IgD-negative memory B cell (primary cell): ENCODE results near the gene ACSF3. TPM values are rescaled to one million over a fixed set of nuclear protein-coding genes. Genes with fewer than 3 reads are reported as not detected.

Source experiments
- H3K27ac Mint-ChIP-seq, 3 donors: one replicate each; pipeline ENCODE4 v1.8.0; 2020 to 2022; ENCODE audit warnings: mild to moderate bottlenecking in 3 of 3, mixed read lengths in 3 of 3, moderate library complexity in 1 of 3
- H3K27me3 Mint-ChIP-seq: one replicate; pipeline ENCODE4 v1.8.0; 2021; ENCODE audit warnings: mixed read lengths
- H3K36me3 Mint-ChIP-seq: one replicate; pipeline ENCODE4 v1.8.0; 2020; ENCODE audit warnings: mild to moderate bottlenecking, mixed read lengths
- H3K4me1 Mint-ChIP-seq, 3 donors: one replicate each; pipeline ENCODE4 v1.8.0; 2020 to 2022; ENCODE audit warnings: mixed read lengths in 3 of 3, mild to moderate bottlenecking in 1 of 3
- H3K4me3 Mint-ChIP-seq, 4 donors: one replicate each; pipeline ENCODE4 v1.8.0; 2020 to 2022; ENCODE audit warnings: mild to moderate bottlenecking in 4 of 4, mixed read lengths in 4 of 4, moderate library complexity in 3 of 4
- H3K9me3 Mint-ChIP-seq, 3 donors: one replicate each; pipeline ENCODE4 v1.8.0; 2020 to 2021; ENCODE audit warnings: mixed read lengths in 3 of 3, mild to moderate bottlenecking in 1 of 3
- polyA plus RNA-seq: library from polyadenylated mRNA; unstranded; fragments of 300-500 nt; fragmentation: Illumina TruSeq; gene quantifications from one replicate; pipeline ENCODE4 v1.2.3, GENCODE V29; 2021

Gene ACSF3
- polyA plus RNA-seq, 1 donor from 2014 or later = 53.9 TPM

DNA sequence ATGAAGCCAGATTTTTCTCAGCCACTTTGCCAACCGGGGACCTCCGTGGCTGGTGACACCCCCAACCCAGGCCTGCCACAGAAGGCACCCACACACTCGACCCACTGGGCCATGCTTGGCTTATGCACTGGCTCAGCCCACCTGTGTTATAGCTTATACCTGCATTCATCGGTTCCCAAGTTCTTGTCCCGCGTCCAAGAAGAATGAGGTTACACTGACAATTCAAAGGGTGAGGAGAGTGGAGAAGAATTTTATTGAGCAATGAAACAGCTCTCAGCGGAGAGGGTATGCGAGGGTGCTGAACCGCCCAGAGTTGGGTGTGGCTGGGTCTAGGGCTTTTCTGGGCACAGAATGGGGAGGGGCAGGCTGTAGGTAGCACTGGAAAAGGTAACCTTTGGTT, 55.7 kb downstream of the ACSF3 start:
- H3K4me3 Mint-ChIP-seq = no peak overlapping the region
- peaks cover 20% of the 10 kb centered on the region for H3K36me3 Mint-ChIP-seq
- no peaks in the 10 kb centered on the region for H3K27me3 Mint-ChIP-seq
- peak overlapping the region in 2 of 3 donors; percentile 35 to 80 for H3K27ac Mint-ChIP-seq
- H3K9me3 Mint-ChIP-seq = peaks cover 5 to 11% (median 8%) of the 10 kb centered on the region in 3 donors
- H3K4me1 Mint-ChIP-seq = peaks cover 2 to 4% (median 2%) of the 10 kb centered on the region in 3 donors

DNA sequence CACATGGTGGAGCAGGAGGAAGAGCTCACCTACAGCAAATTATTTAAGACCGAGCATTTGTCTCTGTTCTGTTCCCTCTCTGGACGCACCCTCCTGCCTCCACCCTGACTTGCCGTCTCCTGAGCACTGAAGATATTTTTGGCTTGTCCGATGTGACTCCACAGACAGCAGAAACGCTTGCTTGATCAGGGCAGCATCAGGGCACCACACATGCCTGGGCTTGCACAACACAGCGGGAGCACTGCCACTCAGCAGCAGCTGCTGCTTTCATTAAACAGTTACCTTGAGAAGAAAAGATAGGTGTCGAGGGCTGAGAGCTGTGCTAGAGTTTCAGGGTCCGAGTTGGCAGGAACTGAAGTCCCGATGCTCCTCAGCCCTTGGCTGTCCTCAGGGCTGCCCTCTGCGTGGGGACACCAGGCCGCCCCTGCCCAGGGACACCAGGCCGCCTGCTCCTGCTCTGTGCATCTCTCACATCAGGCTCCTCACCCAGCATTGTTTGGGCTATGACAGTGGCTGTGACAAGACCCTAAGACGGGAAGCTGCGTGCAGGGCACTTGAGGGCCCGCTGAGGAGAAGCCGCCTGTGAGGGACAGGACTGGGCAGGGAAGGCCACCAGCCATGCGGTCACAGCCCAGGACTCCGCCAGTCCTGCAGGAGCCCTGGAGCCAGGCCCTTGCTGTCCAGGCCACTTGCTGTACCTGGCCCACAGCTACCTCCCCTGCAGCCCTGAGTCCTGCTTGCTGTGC, 56.6 kb downstream of the ACSF3 start:
- peaks cover 20% of the 10 kb centered on the region for H3K36me3 Mint-ChIP-seq
- peaks cover 5 to 11% (median 8%) of the 10 kb centered on the region in 3 donors for H3K9me3 Mint-ChIP-seq
- no peak overlapping the region for H3K4me3 Mint-ChIP-seq
- H3K27ac Mint-ChIP-seq = peak overlapping the region in 2 of 3 donors; percentile 32 to 71
- no peaks in the 10 kb centered on the region for H3K27me3 Mint-ChIP-seq
- peaks cover 4 to 9% (median 7%) of the 10 kb centered on the region in 3 donors for H3K4me1 Mint-ChIP-seq

DNA sequence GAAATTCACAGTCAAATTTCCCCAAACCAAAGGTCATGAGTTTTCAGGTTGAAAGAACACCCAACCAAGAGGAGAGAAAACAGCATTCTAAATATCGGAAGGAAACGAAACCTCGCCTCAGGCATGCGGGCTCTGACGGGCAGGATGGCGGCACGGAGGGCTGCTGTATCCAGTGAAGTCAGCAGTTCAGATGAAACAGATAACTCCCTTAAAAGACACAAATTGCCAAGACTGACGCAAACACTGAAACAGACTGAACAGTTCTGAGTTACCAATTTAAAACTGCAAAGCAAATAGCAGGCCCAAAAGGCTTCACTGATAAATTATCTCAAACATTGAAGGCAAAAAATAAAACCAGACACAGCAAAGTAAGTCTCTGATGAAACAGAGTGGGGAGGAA, 57.3 kb downstream of the ACSF3 start:
- peaks cover 11 to 17% (median 14%) of the 10 kb centered on the region in 3 donors for H3K4me1 Mint-ChIP-seq
- H3K27ac Mint-ChIP-seq = peak overlapping the region in 2 of 3 donors; percentile 32 to 71

DNA sequence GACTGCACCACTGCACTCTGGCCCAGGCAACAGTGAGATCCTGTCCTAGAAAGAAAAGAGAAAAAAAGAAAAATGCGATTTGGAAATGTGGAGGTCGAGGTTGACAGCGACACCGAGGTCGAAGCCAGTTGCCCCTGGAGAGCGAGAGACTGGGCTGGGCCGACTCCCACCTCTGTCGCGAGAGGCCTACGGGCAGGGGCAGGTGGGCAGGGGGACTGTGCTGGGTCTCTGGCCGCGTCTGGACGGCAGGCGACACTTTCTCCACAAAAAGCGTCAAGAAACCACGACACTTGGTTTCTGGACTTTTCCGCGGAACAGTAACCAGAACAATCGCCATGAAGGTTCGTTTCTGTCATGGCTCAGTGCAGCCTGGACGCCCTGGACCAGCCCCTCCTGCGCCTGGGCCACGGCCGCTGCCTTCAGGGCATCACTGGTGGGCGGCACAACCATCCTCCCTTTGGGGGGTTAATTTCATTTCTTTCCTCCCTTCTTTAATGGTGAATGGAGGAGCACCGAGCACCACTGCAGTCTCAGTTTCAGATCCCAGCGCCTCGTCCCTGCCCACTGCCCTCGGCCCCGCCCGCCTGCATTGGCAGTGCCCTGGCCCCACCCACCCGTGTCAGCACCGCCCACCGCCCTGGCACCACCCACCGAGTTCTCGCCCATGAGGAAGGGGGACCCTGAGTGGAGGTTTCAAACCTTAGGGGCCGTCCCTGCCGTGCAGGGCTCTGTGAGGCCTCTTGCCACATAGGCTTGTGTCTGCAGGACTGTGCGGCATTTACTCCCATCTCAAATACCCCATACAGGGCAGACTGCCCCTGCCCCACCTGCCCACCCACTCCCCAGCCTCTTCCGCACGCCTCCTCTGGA, 59.4 kb downstream of the ACSF3 start:
- H3K9me3 Mint-ChIP-seq = peaks cover 5 to 11% (median 8%) of the 10 kb centered on the region in 3 donors
- peaks cover 7 to 20% (median 15%) of the 10 kb centered on the region in 3 donors for H3K4me1 Mint-ChIP-seq
- no peaks in the 10 kb centered on the region for H3K27me3 Mint-ChIP-seq
- peaks cover 17% of the 10 kb centered on the region for H3K36me3 Mint-ChIP-seq
- no peak overlapping the region for H3K27ac Mint-ChIP-seq
- H3K4me3 Mint-ChIP-seq = no peak overlapping the region

More for the DNA sequence above, 57.3 kb downstream of the ACSF3 start:
- Mint-ChIP-seq H3K27me3 (no peaks in the 10 kb centered on the region), H3K9me3 (peaks cover 5 to 11% (median 8%) of the 10 kb centered on the region in 3 donors), H3K4me3 (peak overlapping the region in 1 of 4 donors; percentile 77), H3K36me3 (peaks cover 20% of the 10 kb centered on the region)

DNA sequence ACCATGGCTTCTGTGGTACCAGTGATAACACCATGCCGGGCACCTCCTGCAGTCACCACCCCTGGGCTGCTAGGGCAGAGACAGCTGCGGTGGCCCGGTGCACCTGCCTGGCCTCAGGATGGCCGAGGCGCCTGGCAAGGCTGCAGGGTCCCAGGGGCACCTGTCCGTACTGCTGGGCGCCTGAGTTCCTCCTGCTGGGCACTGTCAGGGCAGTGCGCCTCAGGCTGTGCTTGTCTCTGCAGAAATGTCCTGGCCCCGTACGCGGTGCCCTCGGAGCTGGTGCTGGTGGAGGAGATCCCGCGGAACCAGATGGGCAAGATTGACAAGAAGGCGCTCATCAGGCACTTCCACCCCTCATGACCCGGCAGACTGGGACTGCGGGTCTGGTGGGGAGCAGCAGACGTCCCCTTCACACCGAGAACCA, 60.2 kb downstream of the ACSF3 start:
- peaks cover 15% of the 10 kb centered on the region for H3K36me3 Mint-ChIP-seq
- H3K4me3 Mint-ChIP-seq = no peak overlapping the region
- peak overlapping the region in 1 of 3 donors; percentile 67 for H3K27ac Mint-ChIP-seq
- no peaks in the 10 kb centered on the region for H3K27me3 Mint-ChIP-seq
- H3K4me1 Mint-ChIP-seq = peaks cover 7 to 22% (median 15%) of the 10 kb centered on the region in 3 donors
- H3K9me3 Mint-ChIP-seq = peaks cover 3 to 6% (median 6%) of the 10 kb centered on the region in 3 donors

DNA sequence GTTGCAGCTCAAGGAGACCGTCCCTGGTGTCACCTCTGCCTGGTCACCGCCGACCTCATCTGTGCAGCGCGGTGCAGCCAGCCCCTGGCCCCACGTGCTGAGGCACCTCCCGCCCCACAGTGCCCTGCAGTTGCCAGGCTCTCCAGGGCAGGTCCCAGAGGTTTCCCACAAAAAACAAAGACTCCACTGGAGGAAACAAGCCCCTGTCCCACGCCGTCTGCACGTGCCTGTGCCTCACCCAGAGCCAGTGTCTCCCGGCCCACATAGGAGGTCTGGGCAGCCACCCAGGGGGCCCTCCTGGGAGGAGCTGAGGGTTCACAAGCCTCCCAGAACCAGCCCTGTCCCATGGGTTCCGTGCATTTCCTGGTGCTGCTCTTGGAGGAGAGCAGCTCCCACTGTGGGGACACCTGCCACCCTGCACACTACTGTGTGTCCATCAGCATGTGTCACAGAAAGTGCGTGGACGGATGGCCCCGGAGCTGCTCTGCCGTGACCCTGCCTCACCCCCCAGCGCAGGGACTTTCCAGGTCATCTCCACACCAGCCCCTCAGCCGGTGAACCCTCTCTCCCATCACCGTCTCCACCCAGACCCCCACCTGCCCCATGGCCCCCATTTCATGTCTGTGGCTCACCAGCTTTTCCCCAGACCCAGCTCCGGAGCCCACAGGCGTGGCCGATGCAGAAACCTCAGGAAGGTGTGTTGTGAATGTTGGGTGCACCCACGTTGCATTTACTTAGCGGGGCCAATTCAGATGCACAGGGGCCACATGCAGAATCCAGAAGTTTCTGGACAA, 60.9 kb downstream of the ACSF3 start:
- Mint-ChIP-seq H3K27me3 (no peaks in the 10 kb centered on the region), H3K27ac (peak overlapping the region in 2 of 3 donors; percentile 13 to 31)

DNA sequence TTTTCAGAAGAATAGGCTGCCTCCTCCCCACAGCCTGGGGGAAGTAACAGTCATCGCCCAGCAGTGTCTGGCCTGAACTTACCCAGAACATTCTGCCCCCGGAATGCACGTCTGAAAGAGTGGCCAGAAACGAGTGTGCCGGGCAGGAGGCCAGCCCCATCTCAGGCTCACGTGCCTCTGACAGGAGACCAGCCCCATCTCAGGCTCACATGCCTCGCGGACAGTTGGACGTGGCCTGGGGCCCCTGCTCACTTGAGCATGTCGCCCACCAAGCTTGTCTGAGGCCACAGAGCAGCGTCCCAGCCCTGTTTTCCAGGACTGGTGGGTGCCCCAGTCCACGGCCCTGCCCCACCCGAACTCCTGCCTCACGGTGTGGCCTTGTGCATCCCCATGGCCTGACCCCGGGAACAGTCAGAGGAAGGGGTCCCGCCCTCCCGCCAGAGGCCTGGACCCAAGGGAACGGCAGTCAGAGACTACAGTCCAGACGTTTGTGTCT, 61.6 kb downstream of the ACSF3 start:
- H3K27me3 Mint-ChIP-seq = no peaks in the 10 kb centered on the region
- peaks cover 7 to 23% (median 15%) of the 10 kb centered on the region in 3 donors for H3K4me1 Mint-ChIP-seq
- peaks cover 2% of the 10 kb centered on the region for H3K36me3 Mint-ChIP-seq
- H3K27ac Mint-ChIP-seq = peak overlapping the region in 1 of 3 donors; percentile 76
- H3K9me3 Mint-ChIP-seq = no peaks in the 10 kb centered on the region
- H3K4me3 Mint-ChIP-seq = peak overlapping the region in 1 of 4 donors; percentile 21

More for the DNA sequence above, 60.9 kb downstream of the ACSF3 start:
- Mint-ChIP-seq H3K4me3 (no peak overlapping the region), H3K36me3 (peaks cover 7% of the 10 kb centered on the region), H3K9me3 (no peaks in the 10 kb centered on the region), H3K4me1 (peaks cover 7 to 22% (median 15%) of the 10 kb centered on the region in 3 donors)

DNA sequence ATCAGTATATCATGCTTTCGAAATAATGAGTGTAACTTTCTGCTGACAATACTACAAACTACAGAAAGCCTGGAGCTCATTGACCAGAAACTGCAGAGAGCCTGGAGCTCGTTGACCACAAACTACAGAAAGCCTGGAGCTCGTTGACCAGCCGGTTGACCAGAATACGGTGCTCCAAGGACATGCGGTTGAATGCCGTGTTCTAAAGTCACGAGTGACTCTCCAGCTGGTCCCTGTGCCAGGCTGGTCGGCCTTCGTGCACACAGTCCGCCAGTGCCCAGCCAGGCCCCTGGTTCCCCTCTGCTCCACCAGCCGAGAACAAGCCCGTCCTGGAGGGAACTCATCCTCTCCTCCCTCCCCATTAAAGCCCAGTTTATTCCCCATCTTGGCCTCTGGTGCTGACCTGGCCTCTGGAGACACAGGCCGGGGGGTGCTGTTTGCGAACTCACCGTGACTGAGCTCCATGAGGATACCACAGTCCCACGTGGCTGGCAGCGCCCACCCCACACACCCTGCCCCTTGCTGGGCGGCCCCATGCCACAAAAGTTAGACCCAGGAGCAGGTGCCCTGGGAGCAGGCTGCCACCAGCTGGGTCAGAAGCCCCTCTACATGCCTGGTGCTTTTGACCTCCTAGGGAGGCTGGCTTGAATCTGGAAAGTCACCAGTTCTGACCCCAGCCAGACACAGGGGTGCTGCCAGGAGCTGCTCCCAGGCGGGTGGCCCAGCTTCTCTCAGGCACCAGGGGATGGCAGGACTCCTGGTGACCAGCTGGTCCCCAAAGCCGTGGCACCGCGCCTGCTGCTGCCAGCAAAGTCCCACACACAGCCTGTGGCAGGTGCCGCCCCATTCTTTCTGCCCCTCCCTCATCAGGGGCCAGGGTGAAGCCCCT, 62.4 kb downstream of the ACSF3 start:
- Mint-ChIP-seq H3K4me1 (peaks cover 7 to 23% (median 15%) of the 10 kb centered on the region in 3 donors), H3K27me3 (no peaks in the 10 kb centered on the region), H3K27ac (peak overlapping the region in 2 of 3 donors; percentile 19 to 42), H3K4me3 (peak overlapping the region in 1 of 4 donors; percentile 21), H3K36me3 (peaks cover 2% of the 10 kb centered on the region), H3K9me3 (no peaks in the 10 kb centered on the region)

DNA sequence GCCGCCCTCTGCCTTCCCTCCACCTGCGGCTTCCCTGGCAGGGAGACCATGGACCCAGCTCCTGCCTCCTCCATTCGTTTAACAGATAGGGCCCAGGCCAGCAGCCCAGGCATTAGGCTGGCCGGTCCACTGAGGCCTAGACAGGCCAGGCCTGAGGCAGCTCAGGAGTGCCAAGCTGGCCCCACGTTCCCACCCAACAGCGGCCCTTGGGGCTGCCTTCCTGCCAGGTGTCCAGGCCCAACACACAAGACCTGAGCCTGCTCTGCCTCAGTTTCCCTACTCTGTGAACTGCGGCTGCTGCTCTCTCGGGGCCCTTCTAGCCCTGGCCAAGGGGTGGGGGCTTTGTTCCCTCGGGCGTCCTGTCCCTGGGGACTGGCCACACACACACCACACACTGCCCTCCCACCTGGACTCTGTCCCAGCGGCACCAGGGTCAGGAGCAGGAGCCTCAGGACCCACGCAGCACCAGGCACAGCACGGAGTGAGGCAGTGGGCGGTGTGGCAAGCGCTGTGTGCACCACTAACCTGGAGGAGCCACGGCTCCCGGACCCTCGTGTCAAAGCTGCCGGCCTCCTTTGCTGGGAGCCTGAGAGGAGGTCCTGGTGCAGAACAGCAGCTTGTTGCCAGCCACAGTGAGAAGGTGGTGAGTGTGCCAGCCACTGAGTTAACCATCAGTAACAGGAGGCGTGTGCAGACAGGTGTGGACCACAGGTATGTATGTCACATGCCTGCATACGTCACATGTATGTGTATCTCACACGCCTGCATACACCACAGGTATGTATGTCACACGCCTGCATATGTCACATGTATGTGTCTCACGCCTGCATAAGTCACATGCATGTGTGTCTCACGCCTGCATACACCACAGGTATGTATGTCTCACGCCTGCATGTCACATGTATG, 63.3 kb downstream of the ACSF3 start:
- Mint-ChIP-seq H3K27me3 (peaks cover 3% of the 10 kb centered on the region), H3K9me3 (no peaks in the 10 kb centered on the region), H3K4me1 (peaks cover 7 to 26% (median 18%) of the 10 kb centered on the region in 3 donors), H3K27ac (peak overlapping the region in 1 of 3 donors; percentile 19), H3K36me3 (no peaks in the 10 kb centered on the region), H3K4me3 (no peak overlapping the region)

DNA sequence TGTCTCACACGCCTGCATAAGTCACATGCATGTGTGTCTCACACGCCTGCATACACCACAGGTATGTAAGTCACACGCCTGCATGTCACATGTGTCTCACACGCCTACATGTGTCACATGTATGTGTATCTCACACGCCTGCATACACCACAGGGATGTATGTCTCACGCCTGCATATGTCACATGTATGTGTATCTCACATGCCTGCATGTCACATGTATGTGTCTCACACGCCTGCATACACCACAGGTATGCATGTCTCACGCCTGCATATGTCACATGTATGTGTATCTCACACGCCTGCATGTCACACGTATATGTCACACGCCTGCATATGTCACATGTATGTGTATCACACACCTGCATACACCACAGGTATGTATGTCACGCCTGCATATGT, 64.1 kb downstream of the ACSF3 start:
- Mint-ChIP-seq H3K27me3 (peaks cover 5% of the 10 kb centered on the region), H3K36me3 (no peaks in the 10 kb centered on the region), H3K27ac (no peak overlapping the region)

DNA sequence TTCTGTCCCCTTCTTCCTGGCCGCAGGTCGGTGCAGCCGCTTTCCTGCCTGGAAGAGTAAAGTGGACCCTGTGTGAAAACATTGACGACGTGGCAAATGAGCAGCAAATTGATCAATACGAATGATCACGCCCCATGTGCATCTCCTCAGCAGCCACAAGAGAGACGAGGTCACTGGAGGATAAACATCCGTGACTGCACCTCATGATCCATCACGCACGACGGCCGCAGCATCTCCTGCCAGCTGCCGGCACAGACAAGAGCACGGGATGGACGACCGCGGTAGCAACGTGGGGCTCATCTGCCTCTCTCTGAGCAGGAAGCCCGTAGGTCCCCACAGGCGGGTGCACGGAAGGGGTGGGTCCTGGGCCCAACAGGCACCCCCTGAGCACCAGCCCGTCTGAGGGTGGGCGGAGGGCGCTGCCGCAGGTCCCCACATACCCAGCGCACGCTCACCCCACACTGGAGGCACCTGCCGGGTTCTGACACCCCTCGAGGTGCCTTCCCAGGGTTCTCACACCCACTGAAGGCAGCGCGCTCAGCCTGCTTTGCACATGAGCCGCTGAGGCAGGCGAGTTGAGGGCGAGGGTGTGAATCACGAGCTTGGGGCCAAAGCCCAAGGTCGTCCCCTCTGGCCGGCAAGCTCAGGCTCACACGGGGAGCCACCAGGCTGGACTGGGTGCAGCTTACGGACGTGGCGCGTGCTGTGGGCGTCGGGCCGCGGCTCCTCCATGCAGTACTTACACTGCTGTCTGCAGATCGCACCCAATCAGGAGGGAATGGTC, 65.6 kb downstream of the ACSF3 start:
- Mint-ChIP-seq H3K9me3 (no peaks in the 10 kb centered on the region), H3K36me3 (no peaks in the 10 kb centered on the region), H3K4me1 (peaks cover 14 to 34% (median 26%) of the 10 kb centered on the region in 3 donors), H3K27ac (no peak overlapping the region), H3K27me3 (peaks cover 5% of the 10 kb centered on the region), H3K4me3 (no peak overlapping the region)

More for the DNA sequence above, 64.1 kb downstream of the ACSF3 start:
- H3K9me3 Mint-ChIP-seq = no peaks in the 10 kb centered on the region
- no peak overlapping the region for H3K4me3 Mint-ChIP-seq
- H3K4me1 Mint-ChIP-seq = peaks cover 7 to 28% (median 21%) of the 10 kb centered on the region in 3 donors

DNA sequence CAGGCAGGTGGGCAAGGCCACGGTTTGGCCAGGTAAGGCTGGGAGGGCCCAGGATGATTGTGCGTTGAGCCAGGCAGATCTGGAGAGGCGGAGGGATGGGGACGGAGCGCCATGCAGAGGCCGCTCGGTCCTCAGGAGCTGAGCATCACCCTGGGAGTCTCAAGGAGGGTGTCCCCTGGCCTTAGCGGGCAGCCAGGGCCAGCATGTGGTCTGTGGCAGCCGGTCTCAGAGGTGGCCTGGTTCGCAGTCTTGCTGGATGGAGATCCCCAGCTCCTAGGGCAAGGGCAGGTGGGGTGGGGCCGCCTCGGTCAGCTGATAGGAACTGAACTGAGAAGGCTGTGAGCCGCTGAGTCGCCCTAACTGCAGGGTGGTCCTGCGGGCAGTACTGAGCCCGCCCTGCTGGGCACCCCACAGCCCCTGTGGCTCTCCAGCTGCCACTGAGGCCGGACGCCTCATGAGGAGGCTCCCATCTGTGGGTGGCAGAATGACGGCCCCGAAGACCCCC, 66.2 kb downstream of the ACSF3 start:
- Mint-ChIP-seq H3K27me3 (peaks cover 8% of the 10 kb centered on the region), H3K4me3 (no peak overlapping the region), H3K9me3 (no peaks in the 10 kb centered on the region), H3K27ac (no peak overlapping the region), H3K36me3 (no peaks in the 10 kb centered on the region), H3K4me1 (peaks cover 16 to 29% (median 27%) of the 10 kb centered on the region in 3 donors)
